GM23248 (cell line): Measurements from ENCODE around the gene SNRPD1. TPM values are rescaled to one million over a fixed set of nuclear protein-coding genes. Genes with fewer than 3 reads are reported as not detected.

Experiments used
- DNase-seq: peaks from one replicate; pipeline ENCODE4 v3.0.0-alpha.2; 2015
- H2AFZ ChIP-seq: fragments of 200-600 bp; sonication (generic); 2 replicates; pipeline ENCODE4 v1.6.1; 2016; ENCODE audit warnings: antibody characterized with exemption
- H3F3A ChIP-seq: fragments of 200-600 bp; sonication (generic); 2 replicates; pipeline ENCODE4 v1.6.1; 2016; ENCODE audit warnings: mild to moderate bottlenecking, antibody characterized with exemption, mixed run types; ENCODE audit not compliant: insufficient read depth
- H3K27ac ChIP-seq: fragments of 200-600 bp; sonication (generic); 2 replicates; pipeline ENCODE4 v1.5.1; 2016; ENCODE audit warnings: mild to moderate bottlenecking
- H3K27me3 ChIP-seq: fragments of 200-600 bp; sonication (generic); replicated peaks from 2 replicates; pipeline ENCODE4 v1.6.1; 2016; ENCODE audit warnings: mild to moderate bottlenecking; ENCODE audit not compliant: insufficient read depth
- H3K36me3 ChIP-seq: fragments of 200-600 bp; sonication (generic); 2 replicates; pipeline ENCODE4 v1.6.1; 2016; ENCODE audit warnings: low read depth, mild to moderate bottlenecking
- H3K4me1 ChIP-seq: fragments of 200-600 bp; sonication (generic); 2 replicates; pipeline ENCODE4 v1.6.1; 2016; ENCODE audit warnings: mild to moderate bottlenecking; ENCODE audit not compliant: insufficient read depth
- H3K4me2 ChIP-seq: fragments of 200-600 bp; sonication (generic); one replicate; pipeline ENCODE4 v1.6.1; 2016; ENCODE audit warnings: mild to moderate bottlenecking; ENCODE audit not compliant: unreplicated experiment
- H3K4me3 ChIP-seq: fragments of 200-600 bp; sonication (generic); 2 replicates; pipeline ENCODE4 v1.5.1; 2016; ENCODE audit warnings: mild to moderate bottlenecking
- H3K79me2 ChIP-seq: fragments of 200-600 bp; sonication (generic); 2 replicates; pipeline ENCODE4 v1.6.1; 2016; ENCODE audit warnings: mild to moderate bottlenecking; ENCODE audit not compliant: insufficient read depth
- H3K9ac ChIP-seq: fragments of 200-600 bp; sonication (generic); 2 replicates; pipeline ENCODE4 v1.6.1; 2016; ENCODE audit warnings: mild to moderate bottlenecking
- H3K9me2 ChIP-seq: fragments of 200-600 bp; sonication (generic); 2 replicates; pipeline ENCODE4 v1.6.1; 2016; ENCODE audit warnings: mixed run types, mild to moderate bottlenecking, moderate library complexity; ENCODE audit not compliant: insufficient read depth
- H3K9me3 ChIP-seq: fragments of 200-600 bp; sonication (generic); one replicate; pipeline ENCODE4 v1.6.1; 2017; ENCODE audit warnings: low read depth
- H4K20me1 ChIP-seq: fragments of 200-600 bp; sonication (generic); 2 replicates; pipeline ENCODE4 v1.6.0; 2016; ENCODE audit not compliant: insufficient read depth
- EZH2 ChIP-seq: fragments of 200-600 bp; sonication (generic); IDR thresholded peaks from 2 replicates; pipeline ENCODE4 v1.6.1; 2018; ENCODE audit warnings: antibody characterized with exemption, mild to moderate bottlenecking; ENCODE audit not compliant: insufficient read depth, poor library complexity, severe bottlenecking
- EZH2phosphoT487 ChIP-seq: fragments of 200-600 bp; sonication (generic); IDR thresholded peaks from 2 replicates; pipeline ENCODE4 v1.6.1; 2018; ENCODE audit warnings: antibody characterized with exemption, moderate library complexity, mild to moderate bottlenecking, low read depth; ENCODE audit not compliant: insufficient read depth
- WGBS, 2 experiments: methylation state at CpG; one replicate each; pipeline ENCODE4 v1.1.6; 2015 to 2017; ENCODE audit warnings: low lambda C conversion rate in 2 of 2, low coverage in 1 of 2; ENCODE audit errors: missing lambda C conversion rate in 2 of 2; 5-methylcytosine and 5-hydroxymethylcytosine counted together
- in situ Hi-C: fragments of 300-500 bp; cut with MboI; formaldehyde crosslinking; loops from 2 replicates; pipeline ENCODE4 v1.15.0; 2020
- polyA plus RNA-seq: library from polyadenylated mRNA; unstranded; fragments of >200 nt; fragmentation: Nextera tagmentation; extraction: Ambion mirVana; gene quantifications from 2 replicates; pipeline ENCODE4 v1.2.1, GENCODE V29; 2016
- total RNA-seq: library from RNA; depleted of rRNA; stranded (reverse); fragments of >200 nt; shearing (Covaris generic); gene quantifications from 2 replicates; pipeline ENCODE4 v1.2.3, GENCODE V29; 2014

SNRPD1 gene
- total and polyA plus RNA-seq, 2 experiments from 2014 or later, result 16.2 to 159 TPM

- WGBS, 2 experiments, result 75 to 90% methylated on average over 3 to 5 of the region's 7 CpGs
- no peaks in the 10 kb centered on the region for H3K27me3 ChIP-seq
- no peaks in the 10 kb centered on the region for H3K9me3 ChIP-seq
Measured at GRCh38 chr18:21593540-21594257, 18.4 kb upstream of the SNRPD1 start.

GRCh38 chr18:21597620-21598019 lies 14.5 kb upstream of the SNRPD1 start:
- Histone ChIP-seq H3F3A (no peaks in the 10 kb centered on the region), H3K9me3 (no peaks in the 10 kb centered on the region), H3K9me2 (no peaks in the 10 kb centered on the region), H2AFZ (no peak overlapping the region), H3K36me3 (no peaks in the 10 kb centered on the region), H3K9ac (no peak overlapping the region), H3K79me2 (peaks cover 72% of the 10 kb centered on the region), H3K27me3 (no peaks in the 10 kb centered on the region), H3K4me2 (no peak overlapping the region), H3K4me3 (no peak overlapping the region), H3K4me1 (0 out of 2 replicates have a peak, but pooled peaks cover 6% of the 10 kb centered on the region), H3K27ac (no peak overlapping the region), H4K20me1 (no peaks in the 10 kb centered on the region)
- DNase-seq, result no peak
- 85 to 97% methylated on average over 1 of the region's 1 CpG for WGBS, 2 experiments
- TF ChIP-seq EZH2, result no peak
- TF ChIP-seq EZH2phosphoT487, result no peak
- in situ Hi-C loops, result no loop called here

More at GRCh38 chr18:21593540-21594257, 18.4 kb upstream of the SNRPD1 start:
- Histone ChIP-seq H3K27ac (no peak overlapping the region), H3K4me2 (no peak overlapping the region), H3K9ac (no peak overlapping the region), H3K9me2 (no peaks in the 10 kb centered on the region), H2AFZ (no peak overlapping the region), H4K20me1 (peaks cover 3% of the 10 kb centered on the region; the same call in 1 of the 2 replicates), H3K4me3 (no peak overlapping the region), H3K4me1 (0 out of 2 replicates have a peak, but pooled peaks cover 2% of the 10 kb centered on the region), H3K36me3 (no peaks in the 10 kb centered on the region), H3K79me2 (peaks cover 85% of the 10 kb centered on the region), H3F3A (no peaks in the 10 kb centered on the region)
- DNase-seq, result no peak
- in situ Hi-C loops, result no loop called here
- TF ChIP-seq EZH2, result no peak
- no peak for TF ChIP-seq EZH2phosphoT487

- 0 out of 2 replicates have a peak, but pooled peaks cover 6% of the 10 kb centered on the region for H3K4me1 ChIP-seq
- WGBS, 2 experiments, result 66 to 69% methylated on average over 18 of the region's 18 CpGs
- peak overlapping the region; percentile 79 for H3K4me2 ChIP-seq
- H3K27ac ChIP-seq, result peak overlapping the region; percentile 92; the same call in 1 of the 2 replicates
- H3F3A ChIP-seq, result no peaks in the 10 kb centered on the region
- in situ Hi-C loops, result no loop called here
- H3K9ac ChIP-seq, result peak overlapping the region; percentile 96
- H3K27me3 ChIP-seq, result no peaks in the 10 kb centered on the region
- no peaks in the 10 kb centered on the region for H3K9me3 ChIP-seq
- TF ChIP-seq EZH2 (no peak), EZH2phosphoT487 (no peak)
- H3K79me2 ChIP-seq, result peaks cover 64% of the 10 kb centered on the region
- no peaks in the 10 kb centered on the region for H3K36me3 ChIP-seq
- peak overlapping the region; percentile 89 for H3K4me3 ChIP-seq
- H2AFZ ChIP-seq, result peak overlapping the region; percentile 95
- H3K9me2 ChIP-seq, result no peaks in the 10 kb centered on the region
- DNase-seq, result peak; percentile 6
- H4K20me1 ChIP-seq, result no peaks in the 10 kb centered on the region
Measured at GRCh38 chr18:21598726-21599584, 13.2 kb upstream of the SNRPD1 start.

- Histone ChIP-seq H3K4me2 (peak overlapping the region; percentile 79), H3K9me2 (no peaks in the 10 kb centered on the region), H4K20me1 (no peaks in the 10 kb centered on the region), H3F3A (no peaks in the 10 kb centered on the region), H2AFZ (peak overlapping the region; percentile 95), H3K9me3 (no peaks in the 10 kb centered on the region), H3K27ac (peak overlapping the region; percentile 92), H3K4me1 (0 out of 2 replicates have a peak, but pooled peaks cover 6% of the 10 kb centered on the region), H3K36me3 (no peaks in the 10 kb centered on the region), H3K4me3 (peak overlapping the region; percentile 89), H3K9ac (peak overlapping the region; percentile 96), H3K79me2 (peaks cover 55% of the 10 kb centered on the region), H3K27me3 (no peaks in the 10 kb centered on the region)
- in situ Hi-C loops, result no loop called here
- 3% methylated on average over 60 to 61 of the region's 67 CpGs for WGBS, 2 experiments
- DNase-seq, result peak; percentile 71
- TF ChIP-seq EZH2 (no peak), EZH2phosphoT487 (no peak)
Measured at GRCh38 chr18:21599585-21600525, 12.3 kb upstream of the SNRPD1 start.
